HG02943 (cell line): Measurements from ENCODE around the gene MAML2.

Experiments used
- ATAC-seq: cut with Tn5 transposase; IDR thresholded peaks from one replicate; pipeline ENCODE4 v1.9.1; 2021; ENCODE audit warnings: mild to moderate bottlenecking, low read depth, moderate library complexity; ENCODE audit not compliant: unreplicated experiment

The MAML2 gene

GRCh38 chr11:96110302-96110701 is 232.7 kb downstream of the MAML2 start:
- no peak for ATAC-seq

GRCh38 chr11:96109331-96110030 is 233.5 kb downstream of the MAML2 start:
- no peak for ATAC-seq

- ATAC-seq, result no peak
These were observed 235.7 kb downstream of the MAML2 start for GRCh38 chr11:96107143-96107824.

GRCh38 chr11:96106645-96107044 is 236.3 kb downstream of the MAML2 start:
- no peak for ATAC-seq

- ATAC-seq, result no peak
These were observed 237.1 kb downstream of the MAML2 start for GRCh38 chr11:96105944-96106343.

GRCh38 chr11:96105197-96105895 is 237.6 kb downstream of the MAML2 start:
- ATAC-seq, result no peak

- ATAC-seq, result no peak
These were observed 238.5 kb downstream of the MAML2 start for GRCh38 chr11:96104496-96104895.

- no peak for ATAC-seq
These were observed 239.3 kb downstream of the MAML2 start for GRCh38 chr11:96103721-96104120.

GRCh38 chr11:96103102-96103501 is 239.9 kb downstream of the MAML2 start:
- ATAC-seq, result no peak

GRCh38 chr11:96102664-96103078 is 240.3 kb downstream of the MAML2 start:
- no peak for ATAC-seq

- no peak for ATAC-seq
These were observed 241.8 kb downstream of the MAML2 start for GRCh38 chr11:96101146-96101545.

GRCh38 chr11:96098511-96099241 is 244.3 kb downstream of the MAML2 start:
- ATAC-seq, result no peak

- ATAC-seq, result no peak
These were observed 245.1 kb downstream of the MAML2 start for GRCh38 chr11:96097844-96098421.

GRCh38 chr11:96096360-96096759 is 246.6 kb downstream of the MAML2 start:
- no peak for ATAC-seq

- ATAC-seq, result no peak
These were observed 247.1 kb downstream of the MAML2 start for GRCh38 chr11:96095884-96096303.

- ATAC-seq, result no peak
These were observed 248.8 kb downstream of the MAML2 start for GRCh38 chr11:96094156-96094555.

GRCh38 chr11:96092511-96092910 is 250.5 kb downstream of the MAML2 start:
- no peak for ATAC-seq

- no peak for ATAC-seq
These were observed 251.5 kb downstream of the MAML2 start for GRCh38 chr11:96091476-96091875.

- no peak for ATAC-seq
These were observed 252.3 kb downstream of the MAML2 start for GRCh38 chr11:96090711-96091110.

GRCh38 chr11:96088914-96089313 is 254.1 kb downstream of the MAML2 start:
- ATAC-seq, result no peak
